Measurements from ENCODE around the gene KIAA1191. TPM values are rescaled to one million over a fixed set of nuclear protein-coding genes. Genes with fewer than 3 reads are reported as not detected.
A peak's percentile ranks its signal among the peaks of the same experiment; 100 is the strongest.

The KIAA1191 gene
- total and polyA plus RNA-seq, 9 of the 15 experiments (the other 6 are each of a cell fraction or from before 2014, with no cell fraction given) = 31.0 to 80.2 (median 45.7) TPM

DNA sequence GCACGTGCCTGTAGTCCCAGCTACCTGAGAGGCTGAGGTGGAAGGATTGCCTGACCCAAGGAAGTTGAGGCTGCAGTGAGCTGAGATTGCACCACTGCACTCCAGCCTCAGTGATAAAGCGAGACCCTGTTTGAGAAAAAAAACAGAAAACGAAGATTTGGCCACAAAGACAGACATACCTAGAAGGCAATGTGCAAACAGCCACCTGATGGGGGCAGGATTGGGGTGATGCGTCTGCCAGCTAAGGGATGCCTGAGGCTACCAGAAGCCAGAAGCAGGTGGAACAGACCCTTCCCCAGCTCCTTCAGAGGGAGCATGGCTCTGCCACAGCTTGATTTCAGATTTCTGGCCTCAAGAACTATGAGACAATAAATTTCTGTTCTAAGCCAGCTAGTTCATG lies 29.9 kb upstream of the KIAA1191 start (continued):
- no peak for TF ChIP-seq ZNF347 (CRISPR knock-in tag; IDR thresholded peaks at IDR 0.05; ENCODE audit: low read depth)
- no peak for TF ChIP-seq NFYB (IDR thresholded peaks at IDR 0.05; ENCODE audit: extremely low read depth, insufficient read length)
- no peak for TF ChIP-seq SMARCB1 (IDR thresholded peaks at IDR 0.05; ENCODE audit: insufficient read length, low read depth)
- TF ChIP-seq MCM3 (IDR thresholded peaks at IDR 0.05) = no peak

- Histone ChIP-seq H3K9me3 (replicated peaks; ENCODE audit: control insufficient read depth, insufficient read depth, low read depth, low read length) (no peaks in the 10 kb centered on the region), H3K4me2 (ENCODE audit: insufficient read depth, low read length) (peak overlapping the region; percentile 99), H3K4me1 (replicated peaks in 1 of 2; ENCODE audit: control insufficient read depth in 2 of 2, insufficient read depth in 2 of 2, low read length in 2 of 2) (peaks cover 6 to 15% of the 10 kb centered on the region in 2 experiments; a peak in 4 of 5 replicates), H2AFZ (ENCODE audit: low read depth, low read length) (peak overlapping the region; percentile 78), H3K9ac (ENCODE audit: insufficient read depth in 1 of 2, low read depth in 2 of 2, low read length in 2 of 2) (peak overlapping the region; percentile 96 to 98), H4K20me1 (replicated peaks; ENCODE audit: control insufficient read depth, insufficient read depth, low read length) (no peaks in the 10 kb centered on the region; the same call in 1 of the 2 replicates), H3K27me3 (ENCODE audit: control insufficient read depth in 2 of 2, insufficient read depth in 2 of 2, low read length in 2 of 2) (no peaks in the 10 kb centered on the region), H3K36me3 (ENCODE audit: control insufficient read depth, insufficient read depth, low read length) (peaks cover 77% of the 10 kb centered on the region), H3K4me3 (peak overlapping the region; percentile 69), H3K27ac (ENCODE audit: extremely low read depth, low read depth, low read length) (peak overlapping the region; percentile 97), H3K79me2 (ENCODE audit: control insufficient read depth, insufficient read depth, low read length) (peaks cover 58% of the 10 kb centered on the region), H3K9me1 (ENCODE audit: control insufficient read depth, insufficient read depth, low read length) (no peaks in the 10 kb centered on the region)
- WGBS (ENCODE audit: insufficient coverage, low coverage, missing lambda C conversion rate) = 18% methylated on average over 38 of the region's 41 CpGs
- intact Hi-C loops (cut with micrococcal nuclease) (no loop called here), in situ Hi-C loops (cut with MboI) (no loop called here)
- DNase-seq (ENCODE audit: extremely low read depth in 1 of 4, low spot score in 3 of 4) (peak in 1 of 4 experiments; percentile 91), FAIRE-seq (no peak), ATAC-seq (peak; percentile 71)
- ChIA-PET POLR2A (interaction anchor here (0.6 to 1.5 kb wide), 4 partner anchors 11 to 149 kb away, joined by 3 to 4 read pairs (median 3); no protein-coding TSS in a partner anchor), CTCF (ENCODE audit: low intra/inter-chr PET ratio) (no interaction called here)
- TSS peak; percentile 96 for BruUV-seq (replicated peaks)
- no peak for TF ChIP-seq JUNB (CRISPR knock-in tag; conservative IDR thresholded peaks at IDR 0.05)
- TF ChIP-seq TRIM28 (IDR thresholded peaks at IDR 0.05) = no peak
- TF ChIP-seq PHF20 (IDR thresholded peaks at IDR 0.05; ENCODE audit: partially characterized antibody) = peak; percentile 2
- TF ChIP-seq YBX1 (IDR thresholded peaks at IDR 0.05) = no peak
- TF ChIP-seq, protein P1, sequence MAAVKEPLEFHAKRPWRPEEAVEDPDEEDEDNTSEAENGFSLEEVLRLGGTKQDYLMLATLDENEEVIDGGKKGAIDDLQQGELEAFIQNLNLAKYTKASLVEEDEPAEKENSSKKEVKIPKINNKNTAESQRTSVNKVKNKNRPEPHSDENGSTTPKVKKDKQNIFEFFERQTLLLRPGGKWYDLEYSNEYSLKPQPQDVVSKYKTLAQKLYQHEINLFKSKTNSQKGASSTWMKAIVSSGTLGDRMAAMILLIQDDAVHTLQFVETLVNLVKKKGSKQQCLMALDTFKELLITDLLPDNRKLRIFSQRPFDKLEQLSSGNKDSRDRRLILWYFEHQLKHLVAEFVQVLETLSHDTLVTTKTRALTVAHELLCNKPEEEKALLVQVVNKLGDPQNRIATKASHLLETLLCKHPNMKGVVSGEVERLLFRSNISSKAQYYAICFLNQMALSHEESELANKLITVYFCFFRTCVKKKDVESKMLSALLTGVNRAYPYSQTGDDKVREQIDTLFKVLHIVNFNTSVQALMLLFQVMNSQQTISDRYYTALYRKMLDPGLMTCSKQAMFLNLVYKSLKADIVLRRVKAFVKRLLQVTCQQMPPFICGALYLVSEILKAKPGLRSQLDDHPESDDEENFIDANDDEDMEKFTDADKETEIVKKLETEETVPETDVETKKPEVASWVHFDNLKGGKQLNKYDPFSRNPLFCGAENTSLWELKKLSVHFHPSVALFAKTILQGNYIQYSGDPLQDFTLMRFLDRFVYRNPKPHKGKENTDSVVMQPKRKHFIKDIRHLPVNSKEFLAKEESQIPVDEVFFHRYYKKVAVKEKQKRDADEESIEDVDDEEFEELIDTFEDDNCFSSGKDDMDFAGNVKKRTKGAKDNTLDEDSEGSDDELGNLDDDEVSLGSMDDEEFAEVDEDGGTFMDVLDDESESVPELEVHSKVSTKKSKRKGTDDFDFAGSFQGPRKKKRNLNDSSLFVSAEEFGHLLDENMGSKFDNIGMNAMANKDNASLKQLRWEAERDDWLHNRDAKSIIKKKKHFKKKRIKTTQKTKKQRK (IDR thresholded peaks at IDR 0.05; ENCODE audit: borderline replicate concordance, low read depth, low read length) = no peak
- TF ChIP-seq ZNF24 (IDR thresholded peaks at IDR 0.05) = no peak
- TF ChIP-seq HNRNPH1 (optimal IDR thresholded peaks at IDR 0.05; ENCODE audit: low read depth, low read length) = no peak
- TF ChIP-seq ZNF282 (CRISPR knock-in tag; IDR thresholded peaks at IDR 0.05) = no peak
- TF ChIP-seq ZNF175 (CRISPR knock-in tag; IDR thresholded peaks at IDR 0.05; ENCODE audit: low read depth) = 0 out of 2 replicates have a peak, but pooled peaks have one; percentile 5
- TF ChIP-seq TCF15 (CRISPR knock-in tag; IDR thresholded peaks at IDR 0.05) = no peak
- TF ChIP-seq, protein P2, sequence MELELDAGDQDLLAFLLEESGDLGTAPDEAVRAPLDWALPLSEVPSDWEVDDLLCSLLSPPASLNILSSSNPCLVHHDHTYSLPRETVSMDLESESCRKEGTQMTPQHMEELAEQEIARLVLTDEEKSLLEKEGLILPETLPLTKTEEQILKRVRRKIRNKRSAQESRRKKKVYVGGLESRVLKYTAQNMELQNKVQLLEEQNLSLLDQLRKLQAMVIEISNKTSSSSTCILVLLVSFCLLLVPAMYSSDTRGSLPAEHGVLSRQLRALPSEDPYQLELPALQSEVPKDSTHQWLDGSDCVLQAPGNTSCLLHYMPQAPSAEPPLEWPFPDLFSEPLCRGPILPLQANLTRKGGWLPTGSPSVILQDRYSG (tag; conservative IDR thresholded peaks at IDR 0.05; ENCODE audit: low read depth) = no peak
- TF ChIP-seq MEIS2 (IDR thresholded peaks at IDR 0.05; ENCODE audit: partially characterized antibody) = no peak
Observed at GRCh38 chr5:176389135-176390123, 27.9 kb upstream of the KIAA1191 start.
